GM12875 (cell line): ENCODE measurements around the gene PIWIL4.

Source experiments
- H3K4me3 ChIP-seq: one replicate; pipeline ENCODE4 v1.5.1; 2011; ENCODE audit warnings: low read depth, low read length, control low read depth
- CTCF ChIP-seq: IDR thresholded peaks from 2 replicates; pipeline ENCODE4 v1.5.1; 2011; ENCODE audit warnings: low read depth, mild to moderate bottlenecking, control low read depth, inconsistent platforms, low read length, moderate library complexity, borderline replicate concordance; ENCODE audit not compliant: insufficient read depth

PIWIL4 gene

GRCh38 chr11:94649964-94650623 is 82.9 kb downstream of the PIWIL4 start:
- no peak overlapping the region for H3K4me3 ChIP-seq
- TF ChIP-seq CTCF, result no peak

- no peak for TF ChIP-seq CTCF
- H3K4me3 ChIP-seq, result no peak overlapping the region
These were observed 83.6 kb downstream of the PIWIL4 start for GRCh38 chr11:94650756-94651155.

GRCh38 chr11:94652735-94653284 is 85.6 kb downstream of the PIWIL4 start:
- H3K4me3 ChIP-seq, result no peak overlapping the region
- TF ChIP-seq CTCF, result no peak

GRCh38 chr11:94653561-94653960 is 86.4 kb downstream of the PIWIL4 start:
- TF ChIP-seq CTCF, result no peak
- H3K4me3 ChIP-seq, result no peak overlapping the region

- TF ChIP-seq CTCF, result no peak
- no peak overlapping the region for H3K4me3 ChIP-seq
These were observed 87.0 kb downstream of the PIWIL4 start for GRCh38 chr11:94654201-94654600.

GRCh38 chr11:94655291-94655690 is 88.1 kb downstream of the PIWIL4 start:
- H3K4me3 ChIP-seq, result no peak overlapping the region
- no peak for TF ChIP-seq CTCF

- TF ChIP-seq CTCF, result no peak
These were observed 88.8 kb downstream of the PIWIL4 start for GRCh38 chr11:94655956-94656355.

More at GRCh38 chr11:94655956-94656355, 88.8 kb downstream of the PIWIL4 start:
- no peak overlapping the region for H3K4me3 ChIP-seq
